ENCODE results near the gene FGF18.

- TF ChIP-seq EZH2 (IDR thresholded peaks at IDR 0.05; ENCODE audit: insufficient read depth, poor library complexity, severe bottlenecking) (no peak), EZH2phosphoT487 (IDR thresholded peaks at IDR 0.05; ENCODE audit: insufficient read depth, low read depth) (no peak)
These were observed 3.6 kb downstream of the FGF18 start for GRCh38 chr5:171422902-171423663.

Data from GM23248 (cell line).